Neural progenitor cell (in vitro differentiated cells): ENCODE results near the gene MYO1D. TPM values are rescaled to one million over a fixed set of nuclear protein-coding genes. Genes with fewer than 3 reads are reported as not detected.

Source experiments
- DNase-seq: peaks from one replicate; pipeline ENCODE4 v3.0.0-alpha.2; 2016; ENCODE audit warnings: low spot score
- H2AFZ ChIP-seq: fragments of 200-600 bp; sonication (generic); replicated peaks from 2 replicates; pipeline ENCODE4 v1.6.1; 2016; ENCODE audit warnings: antibody characterized with exemption
- H3F3A ChIP-seq: fragments of 200-600 bp; sonication (generic); 2 replicates; pipeline ENCODE4 v1.6.1; 2016; ENCODE audit warnings: antibody characterized with exemption, low read depth
- H3K27ac ChIP-seq: fragments of 200-600 bp; sonication (generic); 2 replicates; pipeline ENCODE4 v1.5.1; 2016; ENCODE audit warnings: mild to moderate bottlenecking
- H3K27me3 ChIP-seq: fragments of 200-600 bp; sonication (generic); 2 replicates; pipeline ENCODE4 v1.6.1; 2016; ENCODE audit warnings: mild to moderate bottlenecking, moderate library complexity
- H3K36me3 ChIP-seq: fragments of 200-600 bp; sonication (generic); 2 replicates; pipeline ENCODE4 v1.5.1; 2016
- H3K4me1 ChIP-seq: fragments of 200-600 bp; sonication (generic); 2 replicates; pipeline ENCODE4 v1.6.1; 2016; ENCODE audit warnings: mixed run types
- H3K4me2 ChIP-seq: fragments of 200-600 bp; sonication (generic); 2 replicates; pipeline ENCODE4 v1.6.1; 2016
- H3K4me3 ChIP-seq: fragments of 200-600 bp; sonication (generic); 2 replicates; pipeline ENCODE4 v1.5.1; 2016
- H3K79me2 ChIP-seq: fragments of 200-600 bp; sonication (generic); 2 replicates; pipeline ENCODE4 v1.6.1; 2016; ENCODE audit warnings: low read depth
- H3K9ac ChIP-seq: fragments of 200-600 bp; sonication (generic); 2 replicates; pipeline ENCODE4 v1.6.1; 2016
- H3K9me3 ChIP-seq: fragments of 200-600 bp; sonication (generic); 2 replicates; pipeline ENCODE4 v1.5.1; 2016; ENCODE audit warnings: low read depth
- H4K20me1 ChIP-seq: fragments of 200-600 bp; sonication (generic); 2 replicates; pipeline ENCODE4 v1.6.1; 2016; ENCODE audit warnings: low read depth
- H3K27ac Mint-ChIP-seq: 3 replicates; pipeline ENCODE4 v1.8.0; 2021; ENCODE audit warnings: mixed read lengths
- H3K27me3 Mint-ChIP-seq: 2 replicates; pipeline ENCODE4 v1.8.0; 2022; ENCODE audit warnings: low read depth, mild to moderate bottlenecking, inconsistent platforms, moderate library complexity, mixed read lengths; ENCODE audit not compliant: insufficient read depth
- H3K36me3 Mint-ChIP-seq: 3 replicates; pipeline ENCODE4 v1.8.0; 2021; ENCODE audit warnings: mixed read lengths
- H3K4me1 Mint-ChIP-seq: 3 replicates; pipeline ENCODE4 v1.8.0; 2021; ENCODE audit warnings: mixed read lengths
- H3K4me3 Mint-ChIP-seq: 3 replicates; pipeline ENCODE4 v1.8.0; 2021; ENCODE audit warnings: mild to moderate bottlenecking, moderate library complexity, mixed read lengths
- H3K9me3 Mint-ChIP-seq: 3 replicates; pipeline ENCODE4 v1.8.0; 2020; ENCODE audit warnings: mixed read lengths
- EZH2 ChIP-seq: fragments of 200-600 bp; sonication (generic); IDR thresholded peaks from 2 replicates; pipeline ENCODE4 v1.6.1; 2017; ENCODE audit warnings: antibody characterized with exemption, mild to moderate bottlenecking, moderate library complexity
- EZH2phosphoT487 ChIP-seq: fragments of 200-600 bp; sonication (generic); IDR thresholded peaks from 2 replicates; pipeline ENCODE4 v1.6.1; 2017; ENCODE audit warnings: antibody characterized with exemption
- total RNA-seq: library from RNA; depleted of rRNA; stranded (reverse); fragments of >200 nt; gene quantifications from 2 replicates; pipeline ENCODE4 v1.2.3, GENCODE V29; 2015; ENCODE audit warnings: low replicate concordance
- TF ChIP-seq, protein P1 (sequence below): fragments of 200-600 bp; sonication (generic); IDR thresholded peaks from 2 replicates; pipeline ENCODE4 v1.5.1; 2017; ENCODE audit warnings: antibody characterized with exemption, mild to moderate bottlenecking

MYO1D gene
- total RNA-seq, 1 donor from 2014 or later, result 6.2 TPM

DNA sequence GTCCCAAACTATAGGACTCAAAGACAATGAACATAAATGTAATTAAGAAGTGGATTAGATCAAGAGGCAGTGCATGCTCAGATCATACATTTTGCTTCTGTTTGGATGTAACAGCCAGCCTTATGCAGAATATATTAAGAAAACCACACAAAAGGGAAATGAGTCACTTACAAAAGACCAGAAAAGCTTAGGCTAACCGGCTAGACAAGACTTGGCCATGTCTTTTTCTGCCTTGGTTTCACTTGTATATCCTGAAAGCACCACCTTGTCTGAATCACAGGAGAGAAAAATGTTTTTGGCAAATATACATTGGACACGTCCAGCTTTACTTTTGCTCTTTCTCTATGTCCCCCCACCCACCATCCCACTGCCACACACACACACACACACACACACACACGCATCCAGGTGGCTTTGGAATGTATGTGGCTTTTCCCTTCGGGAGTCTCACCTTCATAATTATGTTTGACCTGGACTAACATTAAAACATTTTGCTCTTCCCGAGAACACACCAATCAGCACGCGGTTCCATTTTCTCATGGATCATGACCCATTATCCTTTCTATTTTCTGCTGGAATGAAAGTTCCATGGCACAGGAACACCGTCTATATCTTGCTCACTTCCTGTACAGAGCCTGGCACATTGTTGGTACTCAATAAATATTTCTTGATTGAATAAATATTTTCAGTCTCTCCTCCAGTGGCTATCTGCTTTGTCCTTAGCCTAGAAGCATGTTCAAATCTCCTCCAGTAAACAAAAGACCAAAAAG lies 325.6 kb downstream of the MYO1D start:
- TF ChIP-seq, protein P1, sequence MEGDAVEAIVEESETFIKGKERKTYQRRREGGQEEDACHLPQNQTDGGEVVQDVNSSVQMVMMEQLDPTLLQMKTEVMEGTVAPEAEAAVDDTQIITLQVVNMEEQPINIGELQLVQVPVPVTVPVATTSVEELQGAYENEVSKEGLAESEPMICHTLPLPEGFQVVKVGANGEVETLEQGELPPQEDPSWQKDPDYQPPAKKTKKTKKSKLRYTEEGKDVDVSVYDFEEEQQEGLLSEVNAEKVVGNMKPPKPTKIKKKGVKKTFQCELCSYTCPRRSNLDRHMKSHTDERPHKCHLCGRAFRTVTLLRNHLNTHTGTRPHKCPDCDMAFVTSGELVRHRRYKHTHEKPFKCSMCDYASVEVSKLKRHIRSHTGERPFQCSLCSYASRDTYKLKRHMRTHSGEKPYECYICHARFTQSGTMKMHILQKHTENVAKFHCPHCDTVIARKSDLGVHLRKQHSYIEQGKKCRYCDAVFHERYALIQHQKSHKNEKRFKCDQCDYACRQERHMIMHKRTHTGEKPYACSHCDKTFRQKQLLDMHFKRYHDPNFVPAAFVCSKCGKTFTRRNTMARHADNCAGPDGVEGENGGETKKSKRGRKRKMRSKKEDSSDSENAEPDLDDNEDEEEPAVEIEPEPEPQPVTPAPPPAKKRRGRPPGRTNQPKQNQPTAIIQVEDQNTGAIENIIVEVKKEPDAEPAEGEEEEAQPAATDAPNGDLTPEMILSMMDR, result no peak
- TF ChIP-seq EZH2phosphoT487 (no peak), EZH2 (no peak)
- H3F3A ChIP-seq, result peaks cover 3% of the 10 kb centered on the region
- H3K9ac ChIP-seq, result no peak overlapping the region
- H3K27me3 ChIP-seq, result no peaks in the 10 kb centered on the region
- H3K9me3 Mint-ChIP-seq, result no peaks in the 10 kb centered on the region
- no peaks in the 10 kb centered on the region for H3K79me2 ChIP-seq
- no peak overlapping the region for H3K4me3 ChIP-seq
- no peak overlapping the region for H3K27ac Mint-ChIP-seq
- H3K9me3 ChIP-seq, result no peaks in the 10 kb centered on the region
- no peak overlapping the region for H2AFZ ChIP-seq
- peaks cover 3% of the 10 kb centered on the region for H3K27me3 Mint-ChIP-seq
- no peak overlapping the region for H3K27ac ChIP-seq
- no peak overlapping the region for H3K4me3 Mint-ChIP-seq
- no peaks in the 10 kb centered on the region for H4K20me1 ChIP-seq
- no peak overlapping the region for H3K4me2 ChIP-seq
- H3K36me3 ChIP-seq, result no peaks in the 10 kb centered on the region
- H3K4me1 Mint-ChIP-seq, result peaks cover 13% of the 10 kb centered on the region
- H3K4me1 ChIP-seq, result no peaks in the 10 kb centered on the region
- H3K36me3 Mint-ChIP-seq, result peaks cover 1% of the 10 kb centered on the region
- DNase-seq, result no peak

DNA sequence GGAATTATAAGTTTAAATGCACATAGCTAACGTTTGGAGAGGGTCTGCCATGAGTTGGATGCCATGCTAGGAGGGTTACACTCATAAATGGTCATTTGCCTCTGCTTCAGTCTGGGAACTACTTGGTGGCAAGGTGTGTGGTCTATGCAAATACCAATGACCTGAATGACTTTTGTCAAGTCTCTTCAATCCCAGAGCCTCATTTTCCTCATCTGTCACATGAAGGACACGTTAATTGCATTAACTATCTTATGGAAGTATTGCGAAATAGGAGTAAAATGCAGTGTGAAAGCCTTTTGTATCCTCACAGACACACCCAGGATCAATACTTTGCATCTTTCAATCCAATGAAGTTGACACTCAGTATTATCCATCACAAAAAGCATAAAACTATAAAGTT lies 327.4 kb downstream of the MYO1D start:
- no peak overlapping the region for H3K4me2 ChIP-seq
- no peaks in the 10 kb centered on the region for H3K36me3 ChIP-seq
- no peaks in the 10 kb centered on the region for H3K79me2 ChIP-seq
- Mint-ChIP-seq H3K4me1 (peaks cover 28% of the 10 kb centered on the region), H3K9me3 (no peaks in the 10 kb centered on the region), H3K4me3 (no peak overlapping the region), H3K27me3 (no peaks in the 10 kb centered on the region), H3K27ac (no peak overlapping the region), H3K36me3 (peaks cover 1% of the 10 kb centered on the region)
- TF ChIP-seq EZH2phosphoT487, result no peak
- TF ChIP-seq EZH2, result no peak
- TF ChIP-seq, protein P1, result no peak
- H4K20me1 ChIP-seq, result no peaks in the 10 kb centered on the region
- H3F3A ChIP-seq, result peaks cover 12% of the 10 kb centered on the region
- H3K4me1 ChIP-seq, result no peaks in the 10 kb centered on the region
- H3K4me3 ChIP-seq, result no peak overlapping the region
- no peak overlapping the region for H2AFZ ChIP-seq
- H3K27ac ChIP-seq, result no peak overlapping the region
- no peak for DNase-seq
- H3K9me3 ChIP-seq, result no peaks in the 10 kb centered on the region
- H3K27me3 ChIP-seq, result no peaks in the 10 kb centered on the region
- H3K9ac ChIP-seq, result no peak overlapping the region

- Histone ChIP-seq H3F3A (peaks cover 12% of the 10 kb centered on the region), H3K27ac (no peak overlapping the region), H3K79me2 (no peaks in the 10 kb centered on the region), H3K4me1 (no peaks in the 10 kb centered on the region), H3K9ac (no peak overlapping the region), H4K20me1 (no peaks in the 10 kb centered on the region), H3K36me3 (no peaks in the 10 kb centered on the region), H2AFZ (no peak overlapping the region), H3K4me2 (no peak overlapping the region), H3K27me3 (no peaks in the 10 kb centered on the region), H3K4me3 (no peak overlapping the region), H3K9me3 (no peaks in the 10 kb centered on the region)
- TF ChIP-seq, protein P1, result no peak
- TF ChIP-seq EZH2phosphoT487 (no peak), EZH2 (no peak)
- peaks cover 1% of the 10 kb centered on the region for H3K36me3 Mint-ChIP-seq
- H3K27me3 Mint-ChIP-seq, result no peaks in the 10 kb centered on the region
- H3K4me3 Mint-ChIP-seq, result peak overlapping the region; percentile 17
- peaks cover 23% of the 10 kb centered on the region for H3K4me1 Mint-ChIP-seq
- H3K9me3 Mint-ChIP-seq, result no peaks in the 10 kb centered on the region
- DNase-seq, result peak; percentile 72
- H3K27ac Mint-ChIP-seq, result peak overlapping the region; percentile 48
Observed at GRCh38 chr17:32546031-32546444, 330.9 kb downstream of the MYO1D start.
